ENCODE measurements around the gene NKD1. TPM values are rescaled to one million over a fixed set of nuclear protein-coding genes. Genes with fewer than 3 reads are reported as not detected.
A peak's percentile ranks its signal among the peaks of the same experiment; 100 is the strongest.

The NKD1 gene
- total and polyA plus RNA-seq, 3 experiments from 2014 or later, result 0.45 to 1.5 (median 1.2) TPM

- peaks cover 0 to 1% of the 10 kb centered on the region in 2 donors for H3K27me3 Mint-ChIP-seq
- H3K27me3 ChIP-seq (ENCODE audit: insufficient read depth, low read length, poor library complexity, severe bottlenecking), result no peaks in the 10 kb centered on the region
- H3K27ac ChIP-seq (ENCODE audit: low read depth, low read length), result no peak overlapping the region
- H3K4me1 Mint-ChIP-seq, result peaks cover 3 to 9% (median 5%) of the 10 kb centered on the region in 3 donors
- H3K4me3 Mint-ChIP-seq, result no peak overlapping the region
- peaks cover 26% of the 10 kb centered on the region for H3K4me1 ChIP-seq (ENCODE audit: insufficient read depth, low read length)
- CTCF ChIA-PET, result no interaction called here
- no peak overlapping the region for H3K4me3 ChIP-seq (ENCODE audit: low read length)
- POLR2A ChIA-PET, result no interaction called here
- H3K27ac Mint-ChIP-seq, result peak overlapping the region in 2 of 8 donors; percentile 29 to 51
- H3K9me3 ChIP-seq (ENCODE audit: low read length), result no peaks in the 10 kb centered on the region
- DNase-seq, result no peak
- no peaks in the 10 kb centered on the region for H3K9me3 Mint-ChIP-seq
- H3K36me3 Mint-ChIP-seq, result peaks cover 0 to 4% (median 0%) of the 10 kb centered on the region in 3 donors
- no peaks in the 10 kb centered on the region for H3K36me3 ChIP-seq (ENCODE audit: insufficient read depth, low read length)
Measured at GRCh38 chr16:50621452-50621792, 73.2 kb downstream of the NKD1 start.

GRCh38 chr16:50622029-50622428 is 73.8 kb downstream of the NKD1 start:
- POLR2A ChIA-PET, result no interaction called here
- Mint-ChIP-seq H3K27ac (no peak overlapping the region), H3K36me3 (peaks cover 0 to 4% (median 0%) of the 10 kb centered on the region in 3 donors), H3K27me3 (peaks cover 0 to 2% of the 10 kb centered on the region in 2 donors), H3K4me3 (no peak overlapping the region), H3K9me3 (no peaks in the 10 kb centered on the region), H3K4me1 (peaks cover 8 to 15% (median 11%) of the 10 kb centered on the region in 3 donors)
- Histone ChIP-seq H3K36me3 (ENCODE audit: insufficient read depth, low read length) (no peaks in the 10 kb centered on the region), H3K27me3 (ENCODE audit: insufficient read depth, low read length, poor library complexity, severe bottlenecking) (no peaks in the 10 kb centered on the region), H3K4me1 (ENCODE audit: insufficient read depth, low read length) (peaks cover 26% of the 10 kb centered on the region), H3K4me3 (ENCODE audit: low read length) (no peak overlapping the region), H3K27ac (ENCODE audit: low read depth, low read length) (no peak overlapping the region), H3K9me3 (ENCODE audit: low read length) (no peaks in the 10 kb centered on the region)
- CTCF ChIA-PET, result interaction anchor here (2.0 kb wide), 1 partner anchor 43 kb away, joined by 5 read pairs; no protein-coding TSS in a partner anchor
- DNase-seq, result no peak

GRCh38 chr16:50622643-50623369 is 74.6 kb downstream of the NKD1 start:
- Histone ChIP-seq H3K36me3 (ENCODE audit: insufficient read depth, low read length) (no peaks in the 10 kb centered on the region), H3K4me3 (ENCODE audit: low read length) (no peak overlapping the region), H3K27ac (ENCODE audit: low read depth, low read length) (no peak overlapping the region), H3K27me3 (ENCODE audit: insufficient read depth, low read length, poor library complexity, severe bottlenecking) (no peaks in the 10 kb centered on the region), H3K9me3 (ENCODE audit: low read length) (no peaks in the 10 kb centered on the region), H3K4me1 (ENCODE audit: insufficient read depth, low read length) (peaks cover 29% of the 10 kb centered on the region)
- Mint-ChIP-seq H3K4me3 (no peak overlapping the region), H3K27ac (no peak overlapping the region), H3K27me3 (peaks cover 0 to 4% of the 10 kb centered on the region in 2 donors), H3K4me1 (peaks cover 15 to 23% (median 19%) of the 10 kb centered on the region in 3 donors), H3K36me3 (peaks cover 0 to 6% (median 0%) of the 10 kb centered on the region in 3 donors), H3K9me3 (no peaks in the 10 kb centered on the region)
- CTCF ChIA-PET, result interaction anchor here (2.0 kb wide), 1 partner anchor 43 kb away, joined by 5 read pairs; no protein-coding TSS in a partner anchor
- POLR2A ChIA-PET, result no interaction called here
- DNase-seq, result no peak

- CTCF ChIA-PET, result no interaction called here
- Mint-ChIP-seq H3K9me3 (no peaks in the 10 kb centered on the region), H3K4me1 (peaks cover 15 to 23% (median 19%) of the 10 kb centered on the region in 3 donors), H3K4me3 (no peak overlapping the region), H3K27me3 (peaks cover 0 to 4% of the 10 kb centered on the region in 2 donors), H3K36me3 (peaks cover 0 to 6% (median 0%) of the 10 kb centered on the region in 3 donors), H3K27ac (peak overlapping the region in 1 of 8 donors; percentile 17)
- H3K27ac ChIP-seq (ENCODE audit: low read depth, low read length), result no peak overlapping the region
- H3K4me1 ChIP-seq (ENCODE audit: insufficient read depth, low read length), result peaks cover 34% of the 10 kb centered on the region
- no peaks in the 10 kb centered on the region for H3K27me3 ChIP-seq (ENCODE audit: insufficient read depth, low read length, poor library complexity, severe bottlenecking)
- no peak overlapping the region for H3K4me3 ChIP-seq (ENCODE audit: low read length)
- POLR2A ChIA-PET, result no interaction called here
- DNase-seq, result no peak
- no peaks in the 10 kb centered on the region for H3K36me3 ChIP-seq (ENCODE audit: insufficient read depth, low read length)
- no peaks in the 10 kb centered on the region for H3K9me3 ChIP-seq (ENCODE audit: low read length)
Measured at GRCh38 chr16:50624449-50624970, 76.3 kb downstream of the NKD1 start.

GRCh38 chr16:50625374-50625773 is 77.2 kb downstream of the NKD1 start:
- ChIA-PET CTCF (interaction anchor here (0.9 kb wide), 1 partner anchor 118 kb away, joined by 3 read pairs; no protein-coding TSS in a partner anchor), POLR2A (no interaction called here)
- no peak overlapping the region for H3K27ac Mint-ChIP-seq

GRCh38 chr16:50626868-50627267 is 78.7 kb downstream of the NKD1 start:
- H3K4me1 ChIP-seq (ENCODE audit: insufficient read depth, low read length), result peaks cover 34% of the 10 kb centered on the region
- Mint-ChIP-seq H3K36me3 (peaks cover 0 to 3% (median 0%) of the 10 kb centered on the region in 3 donors), H3K4me1 (peaks cover 15 to 23% (median 19%) of the 10 kb centered on the region in 3 donors), H3K9me3 (no peaks in the 10 kb centered on the region), H3K27me3 (peaks cover 0 to 4% of the 10 kb centered on the region in 2 donors), H3K4me3 (peak overlapping the region in 4 of 7 donors; percentile 48 to 72 (median 64)), H3K27ac (peak overlapping the region in 5 of 8 donors; percentile 16 to 87 (median 64))
- no peaks in the 10 kb centered on the region for H3K9me3 ChIP-seq (ENCODE audit: low read length)
- peak in 1 of 5 donors; percentile 26 for DNase-seq
- CTCF ChIA-PET, result interaction anchor here (0.8 to 1.1 kb wide), 4 partner anchors 25 to 352 kb away, joined by 3 to 4 read pairs (median 3); no protein-coding TSS in a partner anchor
- no peak overlapping the region for H3K4me3 ChIP-seq (ENCODE audit: low read length)
- no peaks in the 10 kb centered on the region for H3K36me3 ChIP-seq (ENCODE audit: insufficient read depth, low read length)
- POLR2A ChIA-PET, result no interaction called here
- no peak overlapping the region for H3K27ac ChIP-seq (ENCODE audit: low read depth, low read length)
- H3K27me3 ChIP-seq (ENCODE audit: insufficient read depth, low read length, poor library complexity, severe bottlenecking), result no peaks in the 10 kb centered on the region

More at GRCh38 chr16:50625374-50625773, 77.2 kb downstream of the NKD1 start:
- Histone ChIP-seq H3K27ac (ENCODE audit: low read depth, low read length) (no peak overlapping the region), H3K36me3 (ENCODE audit: insufficient read depth, low read length) (no peaks in the 10 kb centered on the region), H3K4me3 (ENCODE audit: low read length) (no peak overlapping the region), H3K4me1 (ENCODE audit: insufficient read depth, low read length) (peaks cover 34% of the 10 kb centered on the region), H3K9me3 (ENCODE audit: low read length) (no peaks in the 10 kb centered on the region), H3K27me3 (ENCODE audit: insufficient read depth, low read length, poor library complexity, severe bottlenecking) (no peaks in the 10 kb centered on the region)
- Mint-ChIP-seq H3K4me3 (no peak overlapping the region), H3K36me3 (peaks cover 0 to 4% (median 0%) of the 10 kb centered on the region in 3 donors), H3K4me1 (peaks cover 15 to 23% (median 19%) of the 10 kb centered on the region in 3 donors), H3K9me3 (no peaks in the 10 kb centered on the region), H3K27me3 (peaks cover 0 to 4% of the 10 kb centered on the region in 2 donors)
- DNase-seq, result no peak

GRCh38 chr16:50627419-50627818 is 79.2 kb downstream of the NKD1 start:
- ChIA-PET POLR2A (no interaction called here), CTCF (interaction anchor here (0.8 to 1.1 kb wide), 4 partner anchors 25 to 353 kb away, joined by 3 to 4 read pairs (median 3); no protein-coding TSS in a partner anchor)
- H3K9me3 Mint-ChIP-seq, result no peaks in the 10 kb centered on the region
- peaks cover 15 to 23% (median 19%) of the 10 kb centered on the region in 3 donors for H3K4me1 Mint-ChIP-seq
- peak in 2 of 5 donors; percentile 9 to 48 for DNase-seq
- Histone ChIP-seq H3K4me1 (ENCODE audit: insufficient read depth, low read length) (peaks cover 34% of the 10 kb centered on the region), H3K9me3 (ENCODE audit: low read length) (no peaks in the 10 kb centered on the region), H3K36me3 (ENCODE audit: insufficient read depth, low read length) (no peaks in the 10 kb centered on the region), H3K27ac (ENCODE audit: low read depth, low read length) (no peak overlapping the region), H3K4me3 (ENCODE audit: low read length) (no peak overlapping the region), H3K27me3 (ENCODE audit: insufficient read depth, low read length, poor library complexity, severe bottlenecking) (no peaks in the 10 kb centered on the region)
- H3K36me3 Mint-ChIP-seq, result peaks cover 0 to 3% (median 0%) of the 10 kb centered on the region in 3 donors
- H3K4me3 Mint-ChIP-seq, result peak overlapping the region in 6 of 7 donors; percentile 43 to 72 (median 53)
- H3K27me3 Mint-ChIP-seq, result peaks cover 0 to 4% of the 10 kb centered on the region in 2 donors
- peak overlapping the region in 6 of 8 donors; percentile 39 to 84 (median 64) for H3K27ac Mint-ChIP-seq

Data from CD8-positive, alpha-beta memory T cell (primary cell).